Neural progenitor cell (in vitro differentiated cells): Measurements from ENCODE around the gene GNS. TPM values are rescaled to one million over a fixed set of nuclear protein-coding genes. Genes with fewer than 3 reads are reported as not detected.

ENCODE experiments used
- DNase-seq: peaks from one replicate; pipeline ENCODE4 v3.0.0-alpha.2; 2016; ENCODE audit warnings: low spot score
- H2AFZ ChIP-seq: fragments of 200-600 bp; sonication (generic); replicated peaks from 2 replicates; pipeline ENCODE4 v1.6.1; 2016; ENCODE audit warnings: antibody characterized with exemption
- H3F3A ChIP-seq: fragments of 200-600 bp; sonication (generic); 2 replicates; pipeline ENCODE4 v1.6.1; 2016; ENCODE audit warnings: antibody characterized with exemption, low read depth
- H3K27ac ChIP-seq: fragments of 200-600 bp; sonication (generic); 2 replicates; pipeline ENCODE4 v1.5.1; 2016; ENCODE audit warnings: mild to moderate bottlenecking
- H3K27me3 ChIP-seq: fragments of 200-600 bp; sonication (generic); 2 replicates; pipeline ENCODE4 v1.6.1; 2016; ENCODE audit warnings: mild to moderate bottlenecking, moderate library complexity
- H3K36me3 ChIP-seq: fragments of 200-600 bp; sonication (generic); 2 replicates; pipeline ENCODE4 v1.5.1; 2016
- H3K4me1 ChIP-seq: fragments of 200-600 bp; sonication (generic); 2 replicates; pipeline ENCODE4 v1.6.1; 2016; ENCODE audit warnings: mixed run types
- H3K4me2 ChIP-seq: fragments of 200-600 bp; sonication (generic); 2 replicates; pipeline ENCODE4 v1.6.1; 2016
- H3K4me3 ChIP-seq: fragments of 200-600 bp; sonication (generic); 2 replicates; pipeline ENCODE4 v1.5.1; 2016
- H3K79me2 ChIP-seq: fragments of 200-600 bp; sonication (generic); 2 replicates; pipeline ENCODE4 v1.6.1; 2016; ENCODE audit warnings: low read depth
- H3K9ac ChIP-seq: fragments of 200-600 bp; sonication (generic); 2 replicates; pipeline ENCODE4 v1.6.1; 2016
- H3K9me3 ChIP-seq: fragments of 200-600 bp; sonication (generic); 2 replicates; pipeline ENCODE4 v1.5.1; 2016; ENCODE audit warnings: low read depth
- H4K20me1 ChIP-seq: fragments of 200-600 bp; sonication (generic); 2 replicates; pipeline ENCODE4 v1.6.1; 2016; ENCODE audit warnings: low read depth
- H3K27ac Mint-ChIP-seq: 3 replicates; pipeline ENCODE4 v1.8.0; 2021; ENCODE audit warnings: mixed read lengths
- H3K27me3 Mint-ChIP-seq: 2 replicates; pipeline ENCODE4 v1.8.0; 2022; ENCODE audit warnings: low read depth, mild to moderate bottlenecking, inconsistent platforms, moderate library complexity, mixed read lengths; ENCODE audit not compliant: insufficient read depth
- H3K36me3 Mint-ChIP-seq: 3 replicates; pipeline ENCODE4 v1.8.0; 2021; ENCODE audit warnings: mixed read lengths
- H3K4me1 Mint-ChIP-seq: 3 replicates; pipeline ENCODE4 v1.8.0; 2021; ENCODE audit warnings: mixed read lengths
- H3K4me3 Mint-ChIP-seq: 3 replicates; pipeline ENCODE4 v1.8.0; 2021; ENCODE audit warnings: mild to moderate bottlenecking, moderate library complexity, mixed read lengths
- H3K9me3 Mint-ChIP-seq: 3 replicates; pipeline ENCODE4 v1.8.0; 2020; ENCODE audit warnings: mixed read lengths
- EZH2 ChIP-seq: fragments of 200-600 bp; sonication (generic); IDR thresholded peaks from 2 replicates; pipeline ENCODE4 v1.6.1; 2017; ENCODE audit warnings: antibody characterized with exemption, mild to moderate bottlenecking, moderate library complexity
- EZH2phosphoT487 ChIP-seq: fragments of 200-600 bp; sonication (generic); IDR thresholded peaks from 2 replicates; pipeline ENCODE4 v1.6.1; 2017; ENCODE audit warnings: antibody characterized with exemption
- total RNA-seq: library from RNA; depleted of rRNA; stranded (reverse); fragments of >200 nt; gene quantifications from 2 replicates; pipeline ENCODE4 v1.2.3, GENCODE V29; 2015; ENCODE audit warnings: low replicate concordance
- TF ChIP-seq, protein P1 (sequence below): fragments of 200-600 bp; sonication (generic); IDR thresholded peaks from 2 replicates; pipeline ENCODE4 v1.5.1; 2017; ENCODE audit warnings: antibody characterized with exemption, mild to moderate bottlenecking

The GNS gene
- total RNA-seq, 1 donor from 2014 or later = 41.2 TPM

DNA sequence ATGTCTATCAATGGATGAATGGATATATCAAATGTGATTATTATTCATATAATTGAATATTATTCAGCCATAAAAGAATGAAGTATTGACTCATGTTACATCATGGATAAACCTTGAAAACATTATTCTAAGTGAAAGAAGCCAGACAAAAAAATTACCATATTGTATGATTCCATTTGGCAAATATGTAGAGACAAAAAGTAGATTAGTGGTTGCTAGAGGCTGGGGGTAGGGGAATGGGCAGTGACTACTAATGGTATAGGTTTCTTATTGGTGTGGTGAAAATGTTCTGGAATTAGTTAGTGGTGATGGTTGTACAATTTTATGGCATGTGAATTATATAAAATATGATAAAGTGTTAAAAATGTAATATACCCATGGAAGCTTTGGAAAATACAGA is 31.8 kb upstream of the GNS start:
- DNase-seq = no peak
- H3K36me3 Mint-ChIP-seq = no peaks in the 10 kb centered on the region
- no peaks in the 10 kb centered on the region for H3K4me1 ChIP-seq
- no peak overlapping the region for H3K27ac Mint-ChIP-seq
- no peaks in the 10 kb centered on the region for H3F3A ChIP-seq
- no peak overlapping the region for H2AFZ ChIP-seq
- H3K9me3 Mint-ChIP-seq = no peaks in the 10 kb centered on the region
- no peak overlapping the region for H3K4me2 ChIP-seq
- no peaks in the 10 kb centered on the region for H3K36me3 ChIP-seq
- H4K20me1 ChIP-seq = no peaks in the 10 kb centered on the region
- H3K9me3 ChIP-seq = no peaks in the 10 kb centered on the region
- no peak overlapping the region for H3K4me3 Mint-ChIP-seq
- H3K27ac ChIP-seq = no peak overlapping the region
- H3K9ac ChIP-seq = no peak overlapping the region
- H3K27me3 Mint-ChIP-seq = peaks cover 3% of the 10 kb centered on the region
- H3K79me2 ChIP-seq = no peaks in the 10 kb centered on the region
- H3K27me3 ChIP-seq = no peaks in the 10 kb centered on the region
- H3K4me1 Mint-ChIP-seq = peaks cover 9% of the 10 kb centered on the region
- TF ChIP-seq EZH2phosphoT487 (no peak), EZH2 (no peak)
- TF ChIP-seq, protein P1, sequence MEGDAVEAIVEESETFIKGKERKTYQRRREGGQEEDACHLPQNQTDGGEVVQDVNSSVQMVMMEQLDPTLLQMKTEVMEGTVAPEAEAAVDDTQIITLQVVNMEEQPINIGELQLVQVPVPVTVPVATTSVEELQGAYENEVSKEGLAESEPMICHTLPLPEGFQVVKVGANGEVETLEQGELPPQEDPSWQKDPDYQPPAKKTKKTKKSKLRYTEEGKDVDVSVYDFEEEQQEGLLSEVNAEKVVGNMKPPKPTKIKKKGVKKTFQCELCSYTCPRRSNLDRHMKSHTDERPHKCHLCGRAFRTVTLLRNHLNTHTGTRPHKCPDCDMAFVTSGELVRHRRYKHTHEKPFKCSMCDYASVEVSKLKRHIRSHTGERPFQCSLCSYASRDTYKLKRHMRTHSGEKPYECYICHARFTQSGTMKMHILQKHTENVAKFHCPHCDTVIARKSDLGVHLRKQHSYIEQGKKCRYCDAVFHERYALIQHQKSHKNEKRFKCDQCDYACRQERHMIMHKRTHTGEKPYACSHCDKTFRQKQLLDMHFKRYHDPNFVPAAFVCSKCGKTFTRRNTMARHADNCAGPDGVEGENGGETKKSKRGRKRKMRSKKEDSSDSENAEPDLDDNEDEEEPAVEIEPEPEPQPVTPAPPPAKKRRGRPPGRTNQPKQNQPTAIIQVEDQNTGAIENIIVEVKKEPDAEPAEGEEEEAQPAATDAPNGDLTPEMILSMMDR = no peak
- H3K4me3 ChIP-seq = no peak overlapping the region

DNA sequence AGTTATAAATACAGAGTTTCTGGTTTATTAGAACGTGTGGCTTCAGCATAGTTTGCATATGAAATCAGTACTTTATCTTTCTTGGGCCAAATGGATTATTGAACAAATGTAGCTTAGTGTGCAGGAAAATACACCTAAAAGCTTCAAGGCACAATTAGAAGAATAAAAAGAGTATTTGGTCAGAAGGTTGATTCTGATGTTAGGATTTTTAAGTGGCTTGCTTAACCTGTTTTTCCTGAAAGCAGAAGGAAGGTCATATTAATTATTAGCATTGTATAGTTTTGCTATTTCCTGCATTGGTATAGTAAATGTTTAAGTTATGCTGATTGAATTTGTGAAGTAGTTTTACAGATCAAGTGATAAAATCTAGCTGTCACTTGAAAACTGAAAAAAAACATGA is 31.0 kb upstream of the GNS start:
- Histone ChIP-seq H3K27ac (no peak overlapping the region), H3K79me2 (no peaks in the 10 kb centered on the region), H3F3A (no peaks in the 10 kb centered on the region), H4K20me1 (no peaks in the 10 kb centered on the region), H3K4me2 (no peak overlapping the region), H3K9me3 (no peaks in the 10 kb centered on the region), H3K4me3 (no peak overlapping the region), H2AFZ (no peak overlapping the region), H3K9ac (no peak overlapping the region), H3K4me1 (no peaks in the 10 kb centered on the region), H3K27me3 (no peaks in the 10 kb centered on the region), H3K36me3 (no peaks in the 10 kb centered on the region)
- peaks cover 3% of the 10 kb centered on the region for H3K27me3 Mint-ChIP-seq
- no peak overlapping the region for H3K4me3 Mint-ChIP-seq
- peaks cover 9% of the 10 kb centered on the region for H3K4me1 Mint-ChIP-seq
- H3K27ac Mint-ChIP-seq = no peak overlapping the region
- TF ChIP-seq, protein P1 = no peak
- TF ChIP-seq EZH2phosphoT487 (no peak), EZH2 (no peak)
- no peaks in the 10 kb centered on the region for H3K36me3 Mint-ChIP-seq
- DNase-seq = no peak
- no peaks in the 10 kb centered on the region for H3K9me3 Mint-ChIP-seq

DNA sequence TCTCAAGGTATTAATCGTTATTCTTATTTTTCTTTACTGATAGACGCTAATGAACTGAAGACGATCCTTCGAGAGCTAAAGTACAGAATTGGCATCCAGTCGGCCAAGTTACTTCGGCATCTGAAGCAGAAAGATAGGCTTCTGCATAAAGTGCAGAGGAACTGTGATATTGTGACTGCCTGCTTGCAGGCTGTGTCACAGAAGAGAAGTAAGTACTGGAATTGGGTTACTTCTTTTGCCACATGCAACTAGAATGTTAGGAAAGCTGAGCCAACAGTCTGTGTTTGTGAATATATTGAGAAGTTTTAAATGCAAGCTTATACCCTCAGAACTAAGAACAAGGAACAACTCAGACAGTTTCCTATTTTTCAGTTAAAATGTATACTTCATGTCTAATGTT is 26.6 kb upstream of the GNS start:
- no peak for DNase-seq
- peaks cover 34% of the 10 kb centered on the region for H3K27me3 ChIP-seq
- H3K4me1 Mint-ChIP-seq = peaks cover 20% of the 10 kb centered on the region
- H3K4me3 Mint-ChIP-seq = no peak overlapping the region
- no peaks in the 10 kb centered on the region for H3K36me3 Mint-ChIP-seq
- H3K9me3 ChIP-seq = no peaks in the 10 kb centered on the region
- H3K27ac Mint-ChIP-seq = no peak overlapping the region
- no peak overlapping the region for H2AFZ ChIP-seq
- TF ChIP-seq, protein P1 = no peak
- TF ChIP-seq EZH2phosphoT487 = no peak
- TF ChIP-seq EZH2 = no peak
- no peaks in the 10 kb centered on the region for H3K79me2 ChIP-seq
- H3K4me2 ChIP-seq = no peak overlapping the region
- H3K9me3 Mint-ChIP-seq = no peaks in the 10 kb centered on the region
- H3K27me3 Mint-ChIP-seq = peaks cover 19% of the 10 kb centered on the region
- no peak overlapping the region for H3K9ac ChIP-seq
- H3K4me3 ChIP-seq = no peak overlapping the region
- no peaks in the 10 kb centered on the region for H3K36me3 ChIP-seq
- peaks cover 7% of the 10 kb centered on the region for H4K20me1 ChIP-seq
- no peak overlapping the region for H3K27ac ChIP-seq
- peaks cover 16% of the 10 kb centered on the region for H3F3A ChIP-seq
- H3K4me1 ChIP-seq = peaks cover 14% of the 10 kb centered on the region
